ENCODE data around the gene PPP2R5D. TPM values are rescaled to one million over a fixed set of nuclear protein-coding genes. Genes with fewer than 3 reads are reported as not detected.

The PPP2R5D gene
- total RNA-seq, 1 experiment from 2014 or later = 53.5 TPM

DNA sequence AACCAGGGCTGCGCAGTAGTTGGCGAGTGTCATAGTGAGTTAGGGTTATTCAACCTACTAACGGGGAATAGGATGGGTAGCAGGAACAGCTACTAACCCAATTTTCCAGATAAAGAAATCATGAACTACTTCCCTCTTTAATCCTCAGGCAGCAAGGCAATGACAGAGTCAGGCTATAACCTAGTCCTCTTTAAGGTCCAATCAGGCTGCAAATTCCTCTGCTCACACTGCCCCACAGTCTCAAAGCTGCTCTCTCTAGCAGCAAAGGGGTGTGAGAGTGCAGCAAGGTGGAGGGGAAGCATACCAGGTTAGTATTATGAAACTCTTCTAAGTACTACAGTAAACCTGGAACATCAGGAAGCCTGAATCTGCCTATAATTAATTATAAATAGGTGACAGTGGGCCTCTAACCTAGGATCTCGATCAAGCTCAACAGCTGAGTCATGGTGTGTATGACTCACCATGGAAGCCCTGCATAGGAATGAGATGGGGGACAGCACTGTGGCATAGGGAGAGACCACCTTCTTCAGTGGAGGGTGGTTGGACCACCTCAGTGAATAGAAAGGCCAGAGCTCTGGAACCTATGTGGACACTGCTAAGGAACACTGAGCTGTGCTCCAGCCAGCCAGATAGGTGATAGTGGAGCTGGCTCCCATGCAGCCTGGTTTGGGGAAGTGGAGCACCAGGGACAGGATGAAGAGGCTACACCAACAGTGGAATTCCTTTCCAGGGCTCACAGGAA lies 13.3 kb upstream of the PPP2R5D start:
- H3K9me3 Mint-ChIP-seq = no peaks in the 10 kb centered on the region
- Histone ChIP-seq H3K14ac (ENCODE audit: insufficient read depth, low read length) (no peak overlapping the region), H2AFZ (ENCODE audit: low read length) (no peak overlapping the region), H2BK20ac (ENCODE audit: low read depth, low read length, poor library complexity, severe bottlenecking) (no peak overlapping the region), H3K79me2 (ENCODE audit: insufficient read depth, low read length) (no peaks in the 10 kb centered on the region), H2BK120ac (ENCODE audit: low read depth, low read length, poor library complexity, severe bottlenecking) (no peak overlapping the region), H3K27ac (ENCODE audit: insufficient read length, low read depth, low read length) (no peak overlapping the region), H3K9me3 (ENCODE audit: control insufficient read depth, low read depth, low read length) (no peaks in the 10 kb centered on the region), H3K56ac (ENCODE audit: insufficient read length, low read depth, low read length) (no peak overlapping the region), H2BK12ac (ENCODE audit: insufficient read length, low read depth, low read length) (no peak overlapping the region), H3K79me1 (ENCODE audit: insufficient read depth, low read depth, low read length, poor library complexity, severe bottlenecking) (no peaks in the 10 kb centered on the region), H2BK15ac (ENCODE audit: low read depth, low read length) (no peak overlapping the region), H3T11ph (ENCODE audit: low read length) (no peak overlapping the region), H3K23me2 (ENCODE audit: insufficient read length, low read depth, low read length, poor library complexity, severe bottlenecking) (no peaks in the 10 kb centered on the region), H3K4me2 (ENCODE audit: insufficient read depth, insufficient read length, low read length) (no peak overlapping the region), H2BK5ac (ENCODE audit: insufficient read length, low read length) (no peak overlapping the region), H4K5ac (ENCODE audit: insufficient read length, low read depth, low read length) (no peak overlapping the region), H4K20me1 (ENCODE audit: control insufficient read depth, insufficient read depth, insufficient read length) (no peaks in the 10 kb centered on the region), H3K9ac (ENCODE audit: extremely low read depth, insufficient read length, low read length) (no peak overlapping the region), H4K91ac (ENCODE audit: insufficient read length, low read depth, low read length) (no peak overlapping the region), H4K8ac (replicated peaks; ENCODE audit: insufficient read length, low read depth, low read length) (no peak overlapping the region), H3K4me1 (ENCODE audit: insufficient read depth, low read length) (no peaks in the 10 kb centered on the region), H3K27me3 (ENCODE audit: insufficient read depth, low read length) (no peaks in the 10 kb centered on the region), H2AK5ac (ENCODE audit: insufficient read length, low read length) (no peak overlapping the region), H3K23ac (ENCODE audit: insufficient read length, low read depth, low read length) (no peak overlapping the region), H3K4ac (ENCODE audit: low read depth, low read length) (no peak overlapping the region), H3K18ac (ENCODE audit: insufficient read length, low read depth, low read length) (no peak overlapping the region)
- DNase-seq = no peak
- H3K4me1 Mint-ChIP-seq = no peaks in the 10 kb centered on the region
- H3K27ac Mint-ChIP-seq = no peak overlapping the region; a peak in 2 of 7 replicates
- H3K36me3 Mint-ChIP-seq (ENCODE audit: insufficient read depth in 1 of 3, low read depth in 3 of 3) = peaks cover 2 to 23% (median 11%) of the 10 kb centered on the region in 3 experiments; a peak in 5 of 7 replicates
- WGBS (ENCODE audit: extremely low coverage, insufficient read length, low lambda C conversion rate) = no CpG with 5 or more reads among the region's 4 CpGs
- H3K27me3 Mint-ChIP-seq (ENCODE audit: low read depth) = no peaks in the 10 kb centered on the region
- no peak overlapping the region for H3K4me3 Mint-ChIP-seq
- TF ChIP-seq, protein P1, sequence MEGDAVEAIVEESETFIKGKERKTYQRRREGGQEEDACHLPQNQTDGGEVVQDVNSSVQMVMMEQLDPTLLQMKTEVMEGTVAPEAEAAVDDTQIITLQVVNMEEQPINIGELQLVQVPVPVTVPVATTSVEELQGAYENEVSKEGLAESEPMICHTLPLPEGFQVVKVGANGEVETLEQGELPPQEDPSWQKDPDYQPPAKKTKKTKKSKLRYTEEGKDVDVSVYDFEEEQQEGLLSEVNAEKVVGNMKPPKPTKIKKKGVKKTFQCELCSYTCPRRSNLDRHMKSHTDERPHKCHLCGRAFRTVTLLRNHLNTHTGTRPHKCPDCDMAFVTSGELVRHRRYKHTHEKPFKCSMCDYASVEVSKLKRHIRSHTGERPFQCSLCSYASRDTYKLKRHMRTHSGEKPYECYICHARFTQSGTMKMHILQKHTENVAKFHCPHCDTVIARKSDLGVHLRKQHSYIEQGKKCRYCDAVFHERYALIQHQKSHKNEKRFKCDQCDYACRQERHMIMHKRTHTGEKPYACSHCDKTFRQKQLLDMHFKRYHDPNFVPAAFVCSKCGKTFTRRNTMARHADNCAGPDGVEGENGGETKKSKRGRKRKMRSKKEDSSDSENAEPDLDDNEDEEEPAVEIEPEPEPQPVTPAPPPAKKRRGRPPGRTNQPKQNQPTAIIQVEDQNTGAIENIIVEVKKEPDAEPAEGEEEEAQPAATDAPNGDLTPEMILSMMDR (conservative IDR thresholded peaks at IDR 0.05) = no peak

All from H9 (cell line).